ENCODE results near the gene TMEM212. TPM values are rescaled to one million over a fixed set of nuclear protein-coding genes. Genes with fewer than 3 reads are reported as not detected.

The TMEM212 gene
- total RNA-seq, 1 donor from 2014 or later: not detected

GRCh38 chr3:171844873-171845272, 1.7 kb downstream of the TMEM212 start:
- Mint-ChIP-seq H3K27me3 (ENCODE audit: insufficient read depth, low read depth) (no peaks in the 10 kb centered on the region), H3K4me3 (no peak overlapping the region), H3K27ac (no peak overlapping the region), H3K9me3 (peaks cover 3% of the 10 kb centered on the region), H3K4me1 (peaks cover 32% of the 10 kb centered on the region), H3K36me3 (peaks cover 3% of the 10 kb centered on the region)
- Histone ChIP-seq H4K20me1 (ENCODE audit: low read depth) (no peaks in the 10 kb centered on the region), H3F3A (ENCODE audit: low read depth) (peaks cover 6% of the 10 kb centered on the region), H3K9me3 (ENCODE audit: low read depth) (no peaks in the 10 kb centered on the region), H3K27me3 (no peaks in the 10 kb centered on the region), H3K4me2 (no peak overlapping the region), H3K4me1 (peaks cover 16% of the 10 kb centered on the region), H3K27ac (no peak overlapping the region), H3K4me3 (no peak overlapping the region), H3K36me3 (no peaks in the 10 kb centered on the region), H3K79me2 (ENCODE audit: low read depth) (no peaks in the 10 kb centered on the region), H2AFZ (replicated peaks) (no peak overlapping the region), H3K9ac (no peak overlapping the region)
- DNase-seq (ENCODE audit: low spot score): no peak
- TF ChIP-seq EZH2 (IDR thresholded peaks at IDR 0.05): no peak
- no peak for TF ChIP-seq EZH2phosphoT487 (IDR thresholded peaks at IDR 0.05)
- TF ChIP-seq CTCF (IDR thresholded peaks at IDR 0.05): no peak

- Histone ChIP-seq H3K4me1 (peaks cover 16% of the 10 kb centered on the region), H3K9ac (no peak overlapping the region), H3K27ac (no peak overlapping the region), H3K4me3 (no peak overlapping the region), H3F3A (ENCODE audit: low read depth) (peaks cover 6% of the 10 kb centered on the region), H3K36me3 (no peaks in the 10 kb centered on the region), H3K79me2 (ENCODE audit: low read depth) (no peaks in the 10 kb centered on the region), H4K20me1 (ENCODE audit: low read depth) (no peaks in the 10 kb centered on the region), H2AFZ (replicated peaks) (no peak overlapping the region), H3K4me2 (no peak overlapping the region), H3K9me3 (ENCODE audit: low read depth) (no peaks in the 10 kb centered on the region), H3K27me3 (no peaks in the 10 kb centered on the region)
- H3K9me3 Mint-ChIP-seq: peaks cover 3% of the 10 kb centered on the region
- H3K36me3 Mint-ChIP-seq: peaks cover 3% of the 10 kb centered on the region
- H3K27ac Mint-ChIP-seq: no peak overlapping the region
- H3K4me3 Mint-ChIP-seq: no peak overlapping the region
- H3K4me1 Mint-ChIP-seq: peaks cover 24% of the 10 kb centered on the region
- TF ChIP-seq EZH2phosphoT487 (IDR thresholded peaks at IDR 0.05): no peak
- no peak for TF ChIP-seq CTCF (IDR thresholded peaks at IDR 0.05)
- no peak for TF ChIP-seq EZH2 (IDR thresholded peaks at IDR 0.05)
- H3K27me3 Mint-ChIP-seq (ENCODE audit: insufficient read depth, low read depth): no peaks in the 10 kb centered on the region
- DNase-seq (ENCODE audit: low spot score): no peak
These were observed 2.5 kb downstream of the TMEM212 start for GRCh38 chr3:171845481-171846284.

GRCh38 chr3:171846597-171846996, 3.4 kb downstream of the TMEM212 start:
- H3K4me1 ChIP-seq: peaks cover 16% of the 10 kb centered on the region
- H3K9me3 ChIP-seq (ENCODE audit: low read depth): no peaks in the 10 kb centered on the region
- H4K20me1 ChIP-seq (ENCODE audit: low read depth): no peaks in the 10 kb centered on the region
- no peak overlapping the region for H3K4me2 ChIP-seq
- Mint-ChIP-seq H3K4me3 (no peak overlapping the region), H3K27me3 (ENCODE audit: insufficient read depth, low read depth) (no peaks in the 10 kb centered on the region), H3K36me3 (peaks cover 3% of the 10 kb centered on the region), H3K27ac (no peak overlapping the region), H3K9me3 (peaks cover 3% of the 10 kb centered on the region), H3K4me1 (peaks cover 21% of the 10 kb centered on the region)
- H3K79me2 ChIP-seq (ENCODE audit: low read depth): no peaks in the 10 kb centered on the region
- no peak overlapping the region for H3K9ac ChIP-seq
- no peak overlapping the region for H2AFZ ChIP-seq (replicated peaks)
- no peak for TF ChIP-seq EZH2phosphoT487 (IDR thresholded peaks at IDR 0.05)
- no peaks in the 10 kb centered on the region for H3K27me3 ChIP-seq
- no peaks in the 10 kb centered on the region for H3K36me3 ChIP-seq
- peaks cover 6% of the 10 kb centered on the region for H3F3A ChIP-seq (ENCODE audit: low read depth)
- DNase-seq (ENCODE audit: low spot score): no peak
- no peak overlapping the region for H3K4me3 ChIP-seq
- no peak overlapping the region for H3K27ac ChIP-seq

GRCh38 chr3:171847133-171847532, 4.0 kb downstream of the TMEM212 start:
- no peak overlapping the region for H2AFZ ChIP-seq (replicated peaks)
- H3K36me3 ChIP-seq: no peaks in the 10 kb centered on the region
- H3K4me2 ChIP-seq: no peak overlapping the region
- Mint-ChIP-seq H3K4me1 (peaks cover 16% of the 10 kb centered on the region), H3K27ac (no peak overlapping the region), H3K4me3 (no peak overlapping the region), H3K27me3 (ENCODE audit: insufficient read depth, low read depth) (no peaks in the 10 kb centered on the region), H3K36me3 (peaks cover 3% of the 10 kb centered on the region), H3K9me3 (peaks cover 3% of the 10 kb centered on the region)
- no peaks in the 10 kb centered on the region for H3K79me2 ChIP-seq (ENCODE audit: low read depth)
- H4K20me1 ChIP-seq (ENCODE audit: low read depth): no peaks in the 10 kb centered on the region
- no peaks in the 10 kb centered on the region for H3K27me3 ChIP-seq
- H3K4me1 ChIP-seq: peaks cover 13% of the 10 kb centered on the region
- H3K4me3 ChIP-seq: no peak overlapping the region
- no peak for DNase-seq (ENCODE audit: low spot score)
- no peaks in the 10 kb centered on the region for H3K9me3 ChIP-seq (ENCODE audit: low read depth)
- no peak overlapping the region for H3K9ac ChIP-seq
- no peak overlapping the region for H3K27ac ChIP-seq
- TF ChIP-seq CTCF (IDR thresholded peaks at IDR 0.05) (no peak), EZH2phosphoT487 (IDR thresholded peaks at IDR 0.05) (no peak)
- peaks cover 6% of the 10 kb centered on the region for H3F3A ChIP-seq (ENCODE audit: low read depth)

All from neural progenitor cell (in vitro differentiated cells).